Astrocyte (in vitro differentiated cells and primary cell): ENCODE data around the gene FOXC2. TPM values are rescaled to one million over a fixed set of nuclear protein-coding genes. Genes with fewer than 3 reads are reported as not detected.

Experiments used
- DNase-seq: peaks from one replicate; pipeline ENCODE4 v3.0.0-alpha.2; 2010; ENCODE audit warnings: low read depth
- FAIRE-seq: peaks from 2 replicates; lab custom pipeline; 2011; peaks lifted over from hg19 to GRCh38; lab: Jason Lieb, UNC
- H2AFZ ChIP-seq: 2 replicates; pipeline ENCODE4 v1.6.0; 2012; ENCODE audit warnings: low read depth, low read length, inconsistent platforms
- H3K27ac ChIP-seq: 2 replicates; pipeline ENCODE4 v1.5.1; 2011; ENCODE audit warnings: low read depth, low read length, inconsistent platforms
- H3K27me3 ChIP-seq: 2 replicates; pipeline ENCODE4 v1.6.0; 2011; ENCODE audit warnings: low read length, inconsistent platforms; ENCODE audit not compliant: insufficient read depth
- H3K36me3 ChIP-seq: 2 replicates; pipeline ENCODE4 v1.5.1; 2011; ENCODE audit warnings: low read length, inconsistent platforms; ENCODE audit not compliant: insufficient read depth
- H3K4me1 ChIP-seq: 2 replicates; pipeline ENCODE4 v1.5.1; 2011; ENCODE audit warnings: low read length, inconsistent platforms; ENCODE audit not compliant: insufficient read depth
- H3K4me2 ChIP-seq: 2 replicates; pipeline ENCODE4 v1.6.0; 2012; ENCODE audit warnings: low read length, inconsistent platforms
- H3K4me3 ChIP-seq: 2 replicates; pipeline ENCODE4 v1.5.1; 2011; ENCODE audit warnings: low read depth, mild to moderate bottlenecking, low read length, inconsistent platforms; ENCODE audit not compliant: insufficient read depth
- H3K79me2 ChIP-seq: 2 replicates; pipeline ENCODE4 v1.6.0; 2012; ENCODE audit warnings: mild to moderate bottlenecking, low read length, inconsistent platforms; ENCODE audit not compliant: insufficient read depth
- H3K9ac ChIP-seq: 2 replicates; pipeline ENCODE4 v1.6.0; 2012; ENCODE audit warnings: mild to moderate bottlenecking, low read length, inconsistent platforms
- H3K9me3 ChIP-seq: 2 replicates; pipeline ENCODE4 v1.5.1; 2012; ENCODE audit warnings: low read depth, mild to moderate bottlenecking, low read length, inconsistent platforms; ENCODE audit not compliant: insufficient read depth
- H4K20me1 ChIP-seq: 2 replicates; pipeline ENCODE4 v1.6.0; 2012; ENCODE audit warnings: low read length, inconsistent platforms; ENCODE audit not compliant: insufficient read depth
- H3K27ac Mint-ChIP-seq: one replicate; pipeline ENCODE4 v1.8.0; 2021; ENCODE audit warnings: mild to moderate bottlenecking, mixed read lengths; ENCODE audit not compliant: unreplicated experiment
- H3K27me3 Mint-ChIP-seq: one replicate; pipeline ENCODE4 v1.8.0; 2021; ENCODE audit warnings: low read depth, mixed read lengths; ENCODE audit not compliant: unreplicated experiment
- H3K36me3 Mint-ChIP-seq: one replicate; pipeline ENCODE4 v1.8.0; 2021; ENCODE audit warnings: low read depth, mixed read lengths; ENCODE audit not compliant: unreplicated experiment
- H3K4me1 Mint-ChIP-seq: one replicate; pipeline ENCODE4 v1.8.0; 2021; ENCODE audit warnings: low read depth, mixed read lengths; ENCODE audit not compliant: unreplicated experiment
- H3K4me3 Mint-ChIP-seq: one replicate; pipeline ENCODE4 v1.8.0; 2021; ENCODE audit warnings: mild to moderate bottlenecking, moderate library complexity, mixed read lengths; ENCODE audit not compliant: unreplicated experiment
- H3K9me3 Mint-ChIP-seq: one replicate; pipeline ENCODE4 v1.8.0; 2021; ENCODE audit warnings: mild to moderate bottlenecking, mixed read lengths; ENCODE audit not compliant: unreplicated experiment
- CTCF ChIP-seq: IDR thresholded peaks from 2 replicates; pipeline ENCODE4 v1.5.1; 2011; ENCODE audit warnings: low read depth, mild to moderate bottlenecking, inconsistent platforms, low read length, moderate library complexity; ENCODE audit not compliant: insufficient read depth
- EZH2 ChIP-seq: IDR thresholded peaks from 2 replicates; pipeline ENCODE4 v1.6.1; 2012; ENCODE audit warnings: mild to moderate bottlenecking, low read length, inconsistent platforms; ENCODE audit not compliant: insufficient read depth
- total RNA-seq: library from RNA; stranded (reverse); gene quantifications from 2 replicates; pipeline ENCODE4 v1.2.1, GENCODE V29; 2021

The FOXC2 gene
- total RNA-seq, 1 donor from 2014 or later, result 15.8 TPM

- Histone ChIP-seq H3K27me3 (no peaks in the 10 kb centered on the region), H3K36me3 (peaks cover 5% of the 10 kb centered on the region), H2AFZ (no peak overlapping the region), H3K27ac (peak overlapping the region; percentile 94), H3K9me3 (no peaks in the 10 kb centered on the region), H4K20me1 (peaks cover 46% of the 10 kb centered on the region), H3K9ac (peak overlapping the region; percentile 95), H3K79me2 (peaks cover 89% of the 10 kb centered on the region), H3K4me2 (peak overlapping the region; percentile 90), H3K4me1 (peaks cover 72% of the 10 kb centered on the region), H3K4me3 (peak overlapping the region; percentile 73)
- TF ChIP-seq EZH2 (no peak), CTCF (no peak)
- peaks cover 11% of the 10 kb centered on the region for H3K36me3 Mint-ChIP-seq
- peaks cover 52% of the 10 kb centered on the region for H3K4me1 Mint-ChIP-seq
- peaks cover 30% of the 10 kb centered on the region for H3K27me3 Mint-ChIP-seq
- peaks cover 3% of the 10 kb centered on the region for H3K9me3 Mint-ChIP-seq
- FAIRE-seq (no peak), DNase-seq (no peak)
- H3K4me3 Mint-ChIP-seq, result peak overlapping the region; percentile 98
- H3K27ac Mint-ChIP-seq, result peak overlapping the region; percentile 43
Observed at GRCh38 chr16:86575095-86575685, 8.6 kb downstream of the FOXC2 start.

GRCh38 chr16:86575754-86576557, 9.3 kb downstream of the FOXC2 start:
- Histone ChIP-seq H3K9ac (peak overlapping the region; percentile 95), H3K36me3 (peaks cover 4% of the 10 kb centered on the region), H3K27me3 (no peaks in the 10 kb centered on the region), H3K79me2 (peaks cover 89% of the 10 kb centered on the region), H3K4me1 (peaks cover 80% of the 10 kb centered on the region), H3K4me2 (peak overlapping the region; percentile 90), H4K20me1 (peaks cover 38% of the 10 kb centered on the region), H3K9me3 (no peaks in the 10 kb centered on the region), H2AFZ (no peak overlapping the region), H3K4me3 (peak overlapping the region; percentile 73), H3K27ac (peak overlapping the region; percentile 94)
- DNase-seq (peak; percentile 94), FAIRE-seq (no peak)
- H3K4me1 Mint-ChIP-seq, result peaks cover 51% of the 10 kb centered on the region
- peaks cover 24% of the 10 kb centered on the region for H3K27me3 Mint-ChIP-seq
- TF ChIP-seq EZH2 (no peak), CTCF (peak; percentile 54)
- peaks cover 3% of the 10 kb centered on the region for H3K9me3 Mint-ChIP-seq
- H3K36me3 Mint-ChIP-seq, result peaks cover 7% of the 10 kb centered on the region
- peak overlapping the region; percentile 98 for H3K4me3 Mint-ChIP-seq
- H3K27ac Mint-ChIP-seq, result peak overlapping the region; percentile 95
